ENCODE measurements around the gene ARHGEF38.

The ARHGEF38 gene

DNA sequence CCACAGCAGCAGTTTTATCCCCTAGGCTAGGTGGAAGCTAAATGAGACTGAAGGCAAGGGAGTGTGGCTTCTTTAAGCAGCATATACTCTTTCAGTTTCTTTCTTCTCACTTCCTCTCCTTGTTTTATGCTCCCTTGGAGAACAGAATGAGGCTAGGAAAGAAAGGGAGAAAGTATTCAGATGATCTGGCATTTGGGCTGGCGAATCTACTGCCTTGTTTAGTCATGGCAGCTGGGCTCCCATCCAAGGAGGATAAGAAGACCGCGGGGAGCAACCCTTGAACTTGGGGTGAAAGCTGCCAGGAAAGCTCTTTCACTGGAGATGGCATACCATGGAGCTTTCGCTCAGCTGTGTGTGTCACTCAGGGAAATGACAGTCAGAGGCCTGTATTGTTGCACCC, 72.1 kb downstream of the ARHGEF38 start:
- Histone ChIP-seq H3K9ac (ENCODE audit: low read length) (no peak overlapping the region), H2AFZ (ENCODE audit: low read length) (no peak overlapping the region), H3K9me2 (ENCODE audit: low read depth, low read length) (no peaks in the 10 kb centered on the region), H3K36me3 (ENCODE audit: insufficient read depth, low read length) (no peaks in the 10 kb centered on the region), H3K79me2 (ENCODE audit: insufficient read depth, low read length) (no peaks in the 10 kb centered on the region), H4K20me1 (ENCODE audit: insufficient read depth, low read length) (no peaks in the 10 kb centered on the region), H3F3A (ENCODE audit: insufficient read depth, low read length) (no peaks in the 10 kb centered on the region), H3K9me3 (ENCODE audit: low read length) (no peaks in the 10 kb centered on the region), H3K27ac (ENCODE audit: low read depth, low read length, poor library complexity, severe bottlenecking) (no peak overlapping the region), H3K4me2 (ENCODE audit: low read length) (no peak overlapping the region), H3K27me3 (ENCODE audit: insufficient read depth, low read length) (no peaks in the 10 kb centered on the region), H3K4me1 (ENCODE audit: insufficient read depth, low read length, severe bottlenecking) (peaks cover 17% of the 10 kb centered on the region), H3K4me3 (ENCODE audit: low read depth, low read length, poor library complexity, severe bottlenecking) (no peak overlapping the region)
- TF ChIP-seq, protein P1, sequence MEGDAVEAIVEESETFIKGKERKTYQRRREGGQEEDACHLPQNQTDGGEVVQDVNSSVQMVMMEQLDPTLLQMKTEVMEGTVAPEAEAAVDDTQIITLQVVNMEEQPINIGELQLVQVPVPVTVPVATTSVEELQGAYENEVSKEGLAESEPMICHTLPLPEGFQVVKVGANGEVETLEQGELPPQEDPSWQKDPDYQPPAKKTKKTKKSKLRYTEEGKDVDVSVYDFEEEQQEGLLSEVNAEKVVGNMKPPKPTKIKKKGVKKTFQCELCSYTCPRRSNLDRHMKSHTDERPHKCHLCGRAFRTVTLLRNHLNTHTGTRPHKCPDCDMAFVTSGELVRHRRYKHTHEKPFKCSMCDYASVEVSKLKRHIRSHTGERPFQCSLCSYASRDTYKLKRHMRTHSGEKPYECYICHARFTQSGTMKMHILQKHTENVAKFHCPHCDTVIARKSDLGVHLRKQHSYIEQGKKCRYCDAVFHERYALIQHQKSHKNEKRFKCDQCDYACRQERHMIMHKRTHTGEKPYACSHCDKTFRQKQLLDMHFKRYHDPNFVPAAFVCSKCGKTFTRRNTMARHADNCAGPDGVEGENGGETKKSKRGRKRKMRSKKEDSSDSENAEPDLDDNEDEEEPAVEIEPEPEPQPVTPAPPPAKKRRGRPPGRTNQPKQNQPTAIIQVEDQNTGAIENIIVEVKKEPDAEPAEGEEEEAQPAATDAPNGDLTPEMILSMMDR (IDR thresholded peaks at IDR 0.05; ENCODE audit: low read length), result no peak
- TF ChIP-seq EZH2 (IDR thresholded peaks at IDR 0.05; ENCODE audit: borderline replicate concordance, low read length), result no peak

DNA sequence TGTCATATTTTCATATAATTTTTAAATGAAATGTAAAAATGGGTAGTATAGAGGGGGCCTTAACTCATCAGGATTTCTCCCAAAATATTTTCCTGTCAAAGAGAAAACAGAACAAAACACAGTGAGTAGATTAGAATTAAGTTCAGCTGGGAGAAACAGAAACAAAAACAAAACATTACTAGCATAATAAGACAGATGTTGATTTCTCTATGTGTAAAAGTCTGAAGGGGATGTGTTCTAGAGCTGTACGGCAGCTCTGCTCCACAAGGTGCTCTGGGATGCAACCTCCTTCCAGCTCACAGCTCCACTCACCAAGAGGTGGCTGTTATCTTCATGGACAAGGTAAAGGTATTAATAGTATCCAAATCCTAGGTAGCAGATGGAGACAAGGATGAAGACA, 72.8 kb downstream of the ARHGEF38 start:
- Histone ChIP-seq H3K4me1 (ENCODE audit: insufficient read depth, low read length, severe bottlenecking) (peaks cover 15% of the 10 kb centered on the region), H3K27ac (ENCODE audit: low read depth, low read length, poor library complexity, severe bottlenecking) (no peak overlapping the region), H2AFZ (ENCODE audit: low read length) (no peak overlapping the region), H3K9me3 (ENCODE audit: low read length) (no peaks in the 10 kb centered on the region), H3K9me2 (ENCODE audit: low read depth, low read length) (no peaks in the 10 kb centered on the region), H3K4me2 (ENCODE audit: low read length) (no peak overlapping the region), H3K27me3 (ENCODE audit: insufficient read depth, low read length) (no peaks in the 10 kb centered on the region), H3K9ac (ENCODE audit: low read length) (no peak overlapping the region), H3K79me2 (ENCODE audit: insufficient read depth, low read length) (no peaks in the 10 kb centered on the region), H3K36me3 (ENCODE audit: insufficient read depth, low read length) (no peaks in the 10 kb centered on the region), H4K20me1 (ENCODE audit: insufficient read depth, low read length) (no peaks in the 10 kb centered on the region), H3K4me3 (ENCODE audit: low read depth, low read length, poor library complexity, severe bottlenecking) (no peak overlapping the region), H3F3A (ENCODE audit: insufficient read depth, low read length) (no peaks in the 10 kb centered on the region)
- TF ChIP-seq, protein P1 (IDR thresholded peaks at IDR 0.05; ENCODE audit: low read length), result no peak
- no peak for TF ChIP-seq EZH2 (IDR thresholded peaks at IDR 0.05; ENCODE audit: borderline replicate concordance, low read length)

- Histone ChIP-seq H3K4me3 (ENCODE audit: low read depth, low read length, poor library complexity, severe bottlenecking) (no peak overlapping the region), H4K20me1 (ENCODE audit: insufficient read depth, low read length) (no peaks in the 10 kb centered on the region), H3K9me3 (ENCODE audit: low read length) (no peaks in the 10 kb centered on the region), H3K9ac (ENCODE audit: low read length) (no peak overlapping the region), H2AFZ (ENCODE audit: low read length) (no peak overlapping the region; the same call in 1 of the 2 replicates), H3K27ac (ENCODE audit: low read depth, low read length, poor library complexity, severe bottlenecking) (no peak overlapping the region), H3F3A (ENCODE audit: insufficient read depth, low read length) (no peaks in the 10 kb centered on the region), H3K79me2 (ENCODE audit: insufficient read depth, low read length) (no peaks in the 10 kb centered on the region), H3K4me1 (ENCODE audit: insufficient read depth, low read length, severe bottlenecking) (peaks cover 15% of the 10 kb centered on the region), H3K9me2 (ENCODE audit: low read depth, low read length) (no peaks in the 10 kb centered on the region), H3K27me3 (ENCODE audit: insufficient read depth, low read length) (no peaks in the 10 kb centered on the region), H3K36me3 (ENCODE audit: insufficient read depth, low read length) (no peaks in the 10 kb centered on the region), H3K4me2 (ENCODE audit: low read length) (no peak overlapping the region)
- TF ChIP-seq, protein P1 (IDR thresholded peaks at IDR 0.05; ENCODE audit: low read length), result no peak
- TF ChIP-seq EZH2 (IDR thresholded peaks at IDR 0.05; ENCODE audit: borderline replicate concordance, low read length), result no peak
Observed at GRCh38 chr4:105626846-105627245, 74.4 kb downstream of the ARHGEF38 start.

All from OCI-LY1 (cell line).